GM19239 (cell line): ENCODE measurements around the gene SPACA5B.
"Not testable (repeated sequence)": the region's sequence is repeated elsewhere in the genome, so short reads cannot be mapped to it uniquely, and the experiment has no call there.

ENCODE experiments used
- DNase-seq: peaks from one replicate; pipeline ENCODE4 v3.0.0; 2011; ENCODE audit warnings: low spot score; ENCODE audit not compliant: insufficient read length
- FAIRE-seq: peaks from 2 replicates; lab custom pipeline; 2011; peaks lifted over from hg19 to GRCh38; lab: Jason Lieb, UNC

The SPACA5B gene

GRCh38 chrX:48130326-48130725 lies at the start of gene SPACA5B:
Gene SPACA5B (plus strand): TSS chrX:48130626. CDS start chrX:48130688, 62 bp downstream.
- FAIRE-seq, DNase-seq: not testable (repeated sequence)

GRCh38 chrX:48083212-48083611 lies 47.2 kb upstream of the SPACA5B start:
- peak; percentile 75 for FAIRE-seq
- DNase-seq, result peak; percentile 10

- peak; percentile 40 for FAIRE-seq
- DNase-seq, result no peak
These were observed 46.7 kb upstream of the SPACA5B start for GRCh38 chrX:48083706-48084105.

- DNase-seq, result no peak
- no peak for FAIRE-seq
These were observed 44.3 kb upstream of the SPACA5B start for GRCh38 chrX:48086082-48086481.

GRCh38 chrX:48090123-48090522 lies 40.3 kb upstream of the SPACA5B start:
- DNase-seq (no peak), FAIRE-seq (peak; percentile 51)

- FAIRE-seq, DNase-seq: not testable (repeated sequence)
These were observed 37.9 kb upstream of the SPACA5B start for GRCh38 chrX:48092558-48092957.

- DNase-seq, result no peak
- FAIRE-seq, result no peak
These were observed 29.0 kb upstream of the SPACA5B start for GRCh38 chrX:48101443-48101842.

GRCh38 chrX:48102874-48103374 lies 27.5 kb upstream of the SPACA5B start:
- DNase-seq (no peak), FAIRE-seq (no peak)

- no peak for FAIRE-seq
- DNase-seq, result no peak
These were observed 22.7 kb upstream of the SPACA5B start for GRCh38 chrX:48107717-48108116.

GRCh38 chrX:48125286-48125685 lies 5.1 kb upstream of the SPACA5B start:
- DNase-seq, FAIRE-seq: not testable (repeated sequence)

GRCh38 chrX:48132308-48132844 lies 1.9 kb downstream of the SPACA5B start:
- not testable (repeated sequence) for DNase-seq, FAIRE-seq

- DNase-seq, FAIRE-seq: not testable (repeated sequence)
These were observed 8.7 kb downstream of the SPACA5B start for GRCh38 chrX:48139076-48139475.

GRCh38 chrX:48141810-48142508 lies 11.5 kb downstream of the SPACA5B start:
- DNase-seq, FAIRE-seq: not testable (repeated sequence)

- not testable (repeated sequence) for FAIRE-seq, DNase-seq
These were observed 12.3 kb downstream of the SPACA5B start for GRCh38 chrX:48142697-48143096.

GRCh38 chrX:48153769-48154168 lies 23.3 kb downstream of the SPACA5B start:
- FAIRE-seq (no peak), DNase-seq (no peak)

GRCh38 chrX:48154796-48155195 lies 24.4 kb downstream of the SPACA5B start:
- no peak for DNase-seq

GRCh38 chrX:48156014-48156413 lies 25.6 kb downstream of the SPACA5B start:
- DNase-seq (no peak), FAIRE-seq (no peak)

More at GRCh38 chrX:48154796-48155195, 24.4 kb downstream of the SPACA5B start:
- no peak for FAIRE-seq

GRCh38 chrX:48165241-48165640 lies 34.8 kb downstream of the SPACA5B start:
- FAIRE-seq (no peak), DNase-seq (no peak)

GRCh38 chrX:48166322-48166721 lies 35.9 kb downstream of the SPACA5B start:
- FAIRE-seq, DNase-seq: not testable (repeated sequence)

GRCh38 chrX:48179691-48180090 lies 49.3 kb downstream of the SPACA5B start:
- FAIRE-seq (no peak), DNase-seq (no peak)

- DNase-seq (no peak), FAIRE-seq (no peak)
These were observed 50.4 kb downstream of the SPACA5B start for GRCh38 chrX:48180811-48181210.
